ENCODE results near the gene NEURL3. TPM values are rescaled to one million over a fixed set of nuclear protein-coding genes. Genes with fewer than 3 reads are reported as not detected.
A peak's percentile ranks its signal among the peaks of the same experiment; 100 is the strongest.
"Not testable (repeated sequence)": the region's sequence is repeated elsewhere in the genome, so short reads cannot be mapped to it uniquely, and the experiment has no call there.

Gene NEURL3
- total RNA-seq, 2 donors from 2014 or later = 0.14 TPM; not detected in 1

DNA sequence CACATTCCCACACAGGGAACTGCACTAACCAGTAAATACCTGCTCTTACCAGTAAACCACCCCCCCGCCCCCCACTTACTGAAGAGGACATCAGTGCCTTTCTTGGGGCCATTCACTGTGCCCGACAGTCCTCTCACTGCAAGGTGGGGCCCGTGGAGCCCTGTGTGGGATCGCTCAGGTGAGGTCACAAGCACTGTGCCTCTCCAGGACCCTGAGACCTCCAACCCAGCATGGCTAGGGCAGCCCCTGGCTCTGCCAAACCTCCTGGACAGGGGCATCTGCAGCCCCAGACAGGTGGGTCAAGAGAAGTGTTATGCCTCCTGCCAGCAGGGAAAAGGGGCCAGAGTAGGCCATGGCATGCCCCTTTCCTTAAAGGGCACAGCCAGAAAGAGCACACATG, 6.7 kb upstream of the NEURL3 start:
- DNase-seq (ENCODE audit: low spot score) = peak; percentile 77
- intact Hi-C loops (cut with DNase I) = loop anchor here in 1 of 2 donors (5.0 kb wide), 1 partner anchor 1485 kb away; the partner anchor contains the start of gene TMEM131

DNA sequence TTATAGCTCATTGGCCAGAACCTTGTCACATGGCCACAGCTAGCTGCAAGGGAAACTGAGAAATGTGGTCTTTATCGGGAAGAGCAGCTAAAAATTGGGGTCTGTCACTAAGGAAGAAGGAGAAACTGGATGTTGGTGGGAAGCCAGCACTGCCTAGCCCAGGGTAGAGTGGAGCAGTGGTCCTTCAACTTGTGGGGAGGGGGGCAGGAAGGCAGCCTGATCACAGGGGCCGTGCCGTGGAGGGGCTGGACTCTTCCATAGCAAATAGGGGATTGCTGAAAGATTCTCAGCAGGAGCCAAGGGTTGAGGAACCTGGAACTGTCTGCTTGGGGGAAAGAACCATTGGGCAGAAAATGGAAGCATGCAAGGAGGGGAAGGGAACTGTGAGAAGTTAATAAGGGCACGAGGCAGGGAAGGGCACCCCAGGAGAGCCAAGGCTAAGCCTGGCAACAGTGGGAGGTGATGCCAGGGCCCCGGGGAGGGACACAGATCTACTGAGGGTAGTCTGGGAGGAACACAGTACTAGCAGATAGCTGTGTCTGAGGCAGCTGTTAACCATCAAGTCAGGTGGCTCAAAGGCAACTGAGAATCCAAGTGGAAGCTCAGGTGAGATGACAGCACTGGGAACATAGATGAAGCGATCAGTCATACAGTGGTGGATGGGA, 5.9 kb upstream of the NEURL3 start:
- intact Hi-C loops (cut with DNase I) = loop anchor here in 1 of 2 donors (5.0 kb wide), 1 partner anchor 1486 kb away; the partner anchor contains the start of gene TMEM131
- peak; percentile 53 for DNase-seq (ENCODE audit: low spot score)

DNA sequence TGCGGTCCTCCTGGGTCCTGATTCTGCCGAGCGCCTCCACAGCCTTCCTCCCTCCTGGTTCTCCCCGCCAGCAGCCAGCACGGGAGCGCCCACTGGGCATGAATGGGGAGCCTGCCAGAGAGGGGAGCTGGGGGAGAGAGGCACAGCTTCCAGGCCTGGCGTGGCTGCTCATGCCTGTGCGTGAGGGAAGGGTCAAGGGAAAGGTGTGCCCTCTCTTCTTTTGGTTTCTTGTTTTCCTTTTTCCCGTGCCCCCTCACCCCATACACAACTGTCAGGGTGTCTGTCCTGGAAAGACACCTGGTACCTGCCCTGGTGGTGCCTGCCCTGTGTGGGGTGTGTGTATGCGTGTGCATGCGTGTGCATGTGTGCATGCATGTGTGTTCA, 4.7 kb upstream of the NEURL3 start:
- intact Hi-C loops (cut with DNase I) = loop anchor here (5.0 kb wide), 3 partner anchors 103 to 1487 kb away; partner anchors contain the start of genes SNRNP200 (in 1 of the 2) and TMEM131 (in 1 of the 2)
- peak; percentile 58 for DNase-seq (ENCODE audit: low spot score)

DNA sequence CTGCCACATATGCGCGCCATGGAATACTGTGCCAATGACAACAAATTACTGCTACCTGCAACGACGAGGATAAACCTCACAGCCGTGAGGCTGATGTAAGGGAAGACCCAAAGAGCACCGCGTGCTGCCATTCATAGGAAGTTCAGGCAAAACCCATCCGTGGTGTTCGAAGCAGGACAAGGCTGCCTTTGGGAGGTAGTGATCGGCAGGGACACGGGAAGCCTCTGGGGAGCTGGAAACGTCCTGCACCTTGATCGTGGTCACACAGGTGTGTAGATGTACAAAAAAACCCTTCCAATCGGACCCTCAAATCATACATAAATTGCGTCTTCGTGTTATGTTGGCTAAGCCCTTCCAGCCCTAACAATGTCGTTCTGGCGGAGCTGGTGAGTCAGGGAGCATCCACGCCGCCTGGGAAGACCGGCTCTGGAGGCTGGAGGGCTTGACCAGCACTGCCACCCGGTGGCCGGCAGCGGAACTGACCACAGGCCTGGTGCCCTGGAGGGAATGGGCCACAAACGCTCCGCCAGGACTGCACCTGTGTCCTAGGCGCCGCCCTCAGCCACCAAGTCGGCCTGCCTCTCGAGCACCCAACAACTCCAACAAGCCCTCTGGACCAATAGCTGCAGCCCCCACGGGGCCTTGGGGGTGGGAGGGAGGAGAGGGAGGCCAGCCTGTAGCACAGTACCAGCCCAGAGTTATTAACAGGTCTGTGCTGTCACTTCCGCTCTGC, 4.1 kb upstream of the NEURL3 start:
- peak; percentile 97 for DNase-seq (ENCODE audit: low spot score)
- intact Hi-C loops (cut with DNase I) = loop anchor here (5.0 kb wide), 2 partner anchors 102 to 202 kb away; partner anchors contain the start of gene SNRNP200 (in 1 of the 2)

DNA sequence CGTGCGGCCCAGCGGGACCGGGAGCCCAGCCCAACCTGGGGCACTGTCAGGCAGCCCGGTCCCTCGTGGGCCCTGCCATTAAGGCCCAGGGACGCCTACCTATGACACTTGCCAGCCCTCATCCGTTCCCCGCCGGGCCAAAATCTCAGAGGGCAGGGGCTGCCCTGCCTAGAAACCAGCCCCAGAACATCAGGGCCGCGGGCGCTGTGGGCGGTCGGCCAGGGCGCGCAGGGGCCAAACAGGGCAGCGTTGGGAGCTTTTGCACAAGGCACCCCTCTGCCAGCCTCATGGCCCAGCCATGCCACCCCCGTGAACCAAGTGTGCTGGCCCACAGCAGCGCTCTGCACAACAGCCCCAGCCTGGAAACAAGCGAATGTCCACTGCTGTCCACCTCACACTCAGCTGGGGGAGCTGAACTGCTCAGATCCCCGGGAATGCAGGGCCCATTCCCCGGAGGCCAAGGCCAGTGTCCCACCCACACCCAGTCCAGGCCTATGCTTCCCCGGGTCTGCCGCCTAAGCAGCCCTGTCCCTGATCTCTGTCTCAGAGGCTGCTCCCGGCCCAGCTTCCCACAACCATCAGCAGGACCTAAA, 3.5 kb upstream of the NEURL3 start:
- peak; percentile 82 for DNase-seq (ENCODE audit: low spot score)
- intact Hi-C loops (cut with DNase I) = loop anchor here (5.0 kb wide), 2 partner anchors 101 to 201 kb away; partner anchors contain the start of gene SNRNP200 (in 1 of the 2)

DNA sequence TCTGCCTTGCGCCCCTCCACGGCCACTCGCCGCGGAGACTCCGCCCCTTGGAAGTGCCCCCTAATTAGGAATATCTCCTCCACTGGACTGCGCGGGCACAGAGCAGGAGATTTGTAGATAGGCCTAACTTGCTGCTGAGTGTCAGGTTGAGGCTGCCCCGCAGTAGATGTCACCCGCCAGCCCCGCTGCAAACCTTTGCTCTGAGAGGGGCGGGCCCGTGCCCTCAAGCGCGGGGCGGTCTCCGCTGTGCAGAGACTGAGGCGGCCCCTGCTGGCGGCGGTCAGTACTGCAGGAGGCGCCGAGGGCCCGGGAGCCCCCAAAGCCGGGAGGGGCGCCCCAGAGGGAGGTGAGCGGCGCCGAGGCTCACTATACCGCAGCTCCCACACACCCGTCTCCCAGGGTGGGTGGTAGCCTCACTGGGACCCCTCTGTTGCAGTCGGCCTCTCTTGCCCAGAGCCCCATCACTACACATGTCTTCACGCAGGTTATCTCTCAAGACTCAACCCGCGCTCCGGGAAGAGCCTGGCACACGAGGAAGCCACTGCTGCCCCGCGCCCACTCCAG, 2.9 kb upstream of the NEURL3 start:
- peak; percentile 92 for DNase-seq (ENCODE audit: low spot score)
- intact Hi-C loops (cut with DNase I) = loop anchor here (5.0 kb wide), 2 partner anchors 101 to 201 kb away; partner anchors contain the start of gene SNRNP200 (in 1 of the 2)

DNA sequence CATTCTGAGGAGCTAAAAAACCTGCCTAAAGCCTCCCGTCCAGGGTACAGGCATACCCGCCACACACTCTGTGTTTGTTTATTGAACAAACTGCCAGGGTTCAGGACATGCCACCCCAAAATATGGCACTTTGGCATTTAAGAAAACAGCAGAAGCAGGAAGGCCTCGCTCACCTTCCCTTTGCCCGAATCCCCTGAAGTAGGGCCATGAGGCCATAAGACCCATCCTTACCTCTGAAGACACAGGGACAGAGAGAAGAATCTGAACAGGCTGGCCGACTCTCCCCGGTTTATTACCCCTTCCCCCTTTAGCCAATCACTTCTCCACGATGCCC, 1.7 kb upstream of the NEURL3 start:
- DNase-seq (ENCODE audit: low spot score) = no peak
- intact Hi-C loops (cut with DNase I) = loop anchor here (5.0 kb wide), 2 partner anchors 100 to 200 kb away; partner anchors contain the start of gene SNRNP200 (in 1 of the 2)

DNA sequence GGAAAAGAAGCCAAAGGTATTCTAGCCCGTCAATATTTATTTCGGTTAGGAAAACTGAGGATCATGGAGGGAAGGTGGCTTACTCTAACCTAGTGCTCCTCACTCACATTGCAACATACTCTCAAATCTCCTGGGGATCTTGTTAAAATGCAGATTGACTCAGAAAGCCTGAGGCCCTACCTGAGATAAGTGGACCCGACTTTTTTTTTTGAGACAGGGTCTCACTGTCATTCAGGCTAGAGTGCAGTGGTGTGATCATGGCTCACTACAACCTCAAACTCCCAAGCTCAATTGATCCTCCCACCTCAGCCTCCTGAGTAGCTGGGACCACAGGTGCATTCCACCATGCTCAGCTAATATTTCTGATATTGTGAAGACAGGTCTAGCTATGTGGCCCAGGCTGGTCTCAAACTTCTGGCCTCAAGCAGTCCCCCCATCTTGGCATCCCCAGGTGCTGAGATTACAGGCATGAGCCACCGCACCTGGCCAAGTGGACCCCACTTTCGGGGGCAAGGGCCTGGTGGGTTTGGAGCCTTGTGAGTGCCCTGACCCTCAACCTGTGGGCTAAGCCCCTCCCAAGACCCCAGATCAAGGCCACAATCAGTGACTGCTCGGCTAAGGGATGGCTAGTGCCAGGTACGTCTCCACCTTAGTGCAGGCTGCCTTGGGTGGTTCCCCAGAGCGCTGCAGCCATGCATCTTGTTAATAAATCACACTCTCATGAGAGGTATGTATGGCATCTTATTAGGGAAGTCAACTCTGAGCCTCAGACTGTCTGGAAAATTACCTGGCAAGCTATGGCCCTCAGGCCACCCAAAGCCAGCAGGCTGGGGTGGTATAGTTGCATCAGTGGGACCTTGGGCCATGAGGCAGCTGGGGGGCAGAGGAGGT, 1.1 kb upstream of the NEURL3 start:
- intact Hi-C loops (cut with DNase I) = loop anchor here (5.0 kb wide), 2 partner anchors 99 to 199 kb away; partner anchors contain the start of gene SNRNP200 (in 1 of the 2)
- peak; percentile 70 for DNase-seq (ENCODE audit: low spot score)

DNA sequence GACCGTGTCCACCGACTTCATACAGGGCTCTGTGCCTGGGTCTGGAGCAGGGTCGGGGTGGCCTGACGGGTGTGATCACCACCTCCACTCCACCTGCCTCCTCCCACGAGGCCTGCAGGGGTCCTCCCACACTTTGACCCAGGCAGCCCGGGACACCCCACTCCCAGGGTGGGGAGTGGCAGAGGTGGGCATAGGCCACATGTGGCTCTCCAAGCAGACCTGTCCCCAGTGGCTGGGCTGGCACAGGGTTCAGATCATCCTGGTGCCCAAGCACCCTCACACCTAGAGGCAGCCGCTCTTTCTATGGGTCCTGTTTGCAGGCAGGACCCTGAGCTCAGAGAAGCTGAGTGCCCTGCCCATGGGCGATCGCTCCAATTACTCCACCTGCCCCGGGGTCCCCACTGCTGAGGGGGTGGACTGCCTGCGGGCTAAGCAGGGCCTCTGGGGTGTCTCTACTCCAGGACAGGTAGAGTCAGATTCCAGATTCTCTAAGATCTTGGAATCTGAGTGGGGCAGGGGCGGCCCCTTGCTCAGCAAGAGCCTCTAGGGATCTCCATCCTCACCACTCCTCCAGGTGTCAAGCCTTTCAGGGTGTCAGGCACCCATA, 1.4 kb downstream of the NEURL3 start:
- intact Hi-C loops (cut with DNase I) = no loop called here
- DNase-seq (ENCODE audit: low spot score) = no peak

DNA sequence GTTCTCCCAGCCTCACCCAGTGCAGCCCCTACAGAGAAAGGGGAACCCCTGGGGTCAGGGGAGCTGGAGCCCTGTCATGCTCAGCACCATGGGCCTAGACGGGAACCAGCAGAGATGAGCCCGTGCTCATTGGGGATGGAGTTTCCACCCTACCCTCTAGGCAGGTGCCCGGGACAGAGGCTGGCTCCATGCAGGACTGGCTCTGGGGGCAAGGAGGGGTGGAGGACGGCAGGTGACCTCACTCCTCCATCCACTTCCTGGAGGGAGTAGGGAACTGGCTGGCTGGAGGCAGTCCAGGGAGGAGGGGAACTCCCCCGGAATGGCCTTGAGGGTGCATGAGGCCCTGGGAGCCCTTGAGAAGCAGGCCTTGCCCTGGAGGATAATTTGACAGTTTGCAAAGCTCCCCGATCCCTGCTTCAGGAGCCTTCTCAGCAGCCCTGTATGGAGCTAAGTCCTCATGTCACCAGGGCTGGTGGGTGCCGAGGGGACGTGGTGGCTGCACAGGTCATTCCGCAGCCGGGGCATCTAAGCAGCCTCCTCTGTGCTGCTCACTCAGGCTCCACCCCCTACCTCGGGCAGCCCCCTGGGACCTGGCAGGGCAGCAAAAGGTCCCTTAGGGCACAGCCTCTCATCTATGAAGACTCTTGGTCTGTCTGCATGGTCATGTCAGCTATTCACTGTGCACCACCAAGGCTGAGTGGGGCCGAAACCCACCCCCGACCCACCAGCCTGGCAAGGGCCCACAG, 2.1 kb downstream of the NEURL3 start:
- intact Hi-C loops (cut with DNase I) = no loop called here
- DNase-seq (ENCODE audit: low spot score) = peak; percentile 80

DNA sequence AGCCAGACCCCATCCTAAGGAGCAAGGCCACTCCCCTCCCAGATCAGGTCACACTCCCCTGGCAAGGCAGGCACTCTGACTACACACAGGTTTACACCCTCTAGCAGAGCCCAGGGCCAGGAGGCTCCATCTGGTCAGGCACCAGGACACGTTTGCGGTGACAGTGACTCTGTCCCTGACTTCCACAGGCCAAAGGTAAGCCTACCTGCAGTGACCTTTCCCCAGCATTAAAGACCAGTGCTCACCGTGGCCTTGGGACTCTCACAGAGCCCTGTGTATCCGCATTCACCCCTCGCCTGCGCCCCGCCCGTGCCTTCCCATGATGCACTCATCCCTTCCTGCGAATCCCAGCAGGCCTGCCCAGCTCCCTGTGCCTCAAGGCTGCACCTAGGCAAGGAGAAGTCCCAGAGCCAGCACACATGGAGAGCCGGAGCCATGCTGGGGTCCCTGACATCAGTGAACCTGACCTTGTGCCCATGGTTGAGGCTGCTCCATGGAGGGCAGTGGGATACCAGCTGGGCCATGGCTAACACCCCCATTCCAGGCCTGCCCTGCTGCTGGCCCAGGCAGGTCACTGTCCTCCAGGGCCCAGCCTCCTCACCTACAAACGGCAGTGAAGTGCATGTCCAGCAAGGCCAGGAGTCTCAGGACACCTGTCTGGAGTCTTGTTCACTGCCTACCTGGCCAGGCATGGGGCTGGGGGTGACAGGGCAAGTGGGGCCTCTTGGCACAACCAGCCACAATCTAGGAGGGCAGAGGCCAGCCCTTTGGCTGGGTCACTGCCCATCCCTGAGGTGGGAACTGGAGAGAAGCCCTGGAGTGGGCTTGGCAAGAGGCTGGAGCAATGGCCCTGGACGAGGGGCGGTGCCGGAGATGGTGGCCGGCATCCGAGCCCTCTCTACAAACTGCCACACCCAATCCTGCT, 3.0 kb downstream of the NEURL3 start:
- intact Hi-C loops (cut with DNase I) = no loop called here
- peak; percentile 81 for DNase-seq (ENCODE audit: low spot score)

DNA sequence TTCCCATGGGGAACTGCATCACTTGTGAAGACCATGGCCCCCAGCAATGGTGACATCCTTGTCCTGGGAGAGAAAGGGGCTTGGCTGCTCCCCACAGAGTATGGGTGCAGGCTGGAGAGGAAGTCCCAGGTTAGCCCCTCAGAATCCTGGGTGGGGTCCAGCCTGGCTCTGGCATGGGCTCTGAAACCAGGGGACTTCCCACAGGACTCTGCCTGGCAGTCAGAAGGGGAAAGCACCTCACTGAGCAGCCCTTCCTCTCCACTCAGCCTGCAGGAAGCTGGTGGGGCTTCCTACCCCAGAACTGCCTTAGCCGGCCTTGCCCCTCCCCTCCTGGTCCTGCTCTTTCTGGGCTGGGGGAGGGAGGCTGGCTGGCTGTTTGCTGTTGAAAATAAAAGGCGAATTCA, 3.7 kb downstream of the NEURL3 start:
- DNase-seq (ENCODE audit: low spot score) = no peak
- intact Hi-C loops (cut with DNase I) = no loop called here

DNA sequence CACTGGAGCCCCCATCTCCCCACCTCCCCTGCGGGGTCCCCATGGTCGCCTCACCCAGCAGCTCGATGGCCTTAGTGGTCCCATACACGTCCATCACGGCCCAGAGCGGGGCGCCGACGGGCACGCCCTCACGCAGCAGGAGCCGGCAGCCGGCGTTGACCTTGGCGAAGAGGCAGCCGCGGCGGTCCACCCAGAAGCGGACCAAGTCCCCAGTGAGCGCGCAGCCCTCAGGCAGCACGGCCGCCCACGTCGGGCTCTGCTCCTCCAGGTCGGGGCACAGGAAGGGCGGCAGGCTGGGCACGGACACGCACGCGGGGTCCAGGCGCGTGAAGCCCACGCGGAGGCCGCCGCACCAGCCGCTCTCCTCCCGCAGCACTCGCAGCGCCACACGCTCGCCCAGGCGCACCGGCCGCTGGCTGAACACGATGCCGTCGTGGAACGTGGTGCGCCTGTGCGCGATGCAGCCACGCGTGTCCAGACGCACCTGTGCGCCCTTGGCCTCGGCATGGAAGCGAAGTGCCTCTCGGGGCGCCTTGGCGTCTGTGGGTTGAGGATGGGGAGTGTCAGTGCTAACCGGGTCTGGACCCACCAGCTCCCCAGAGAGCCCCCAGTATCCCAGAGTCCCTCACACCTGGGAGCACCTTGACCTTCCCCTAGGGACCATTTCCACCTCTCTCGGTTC, 4.6 kb downstream of the NEURL3 start:
- intact Hi-C loops (cut with DNase I) = no loop called here
- DNase-seq (ENCODE audit: low spot score) = no peak

DNA sequence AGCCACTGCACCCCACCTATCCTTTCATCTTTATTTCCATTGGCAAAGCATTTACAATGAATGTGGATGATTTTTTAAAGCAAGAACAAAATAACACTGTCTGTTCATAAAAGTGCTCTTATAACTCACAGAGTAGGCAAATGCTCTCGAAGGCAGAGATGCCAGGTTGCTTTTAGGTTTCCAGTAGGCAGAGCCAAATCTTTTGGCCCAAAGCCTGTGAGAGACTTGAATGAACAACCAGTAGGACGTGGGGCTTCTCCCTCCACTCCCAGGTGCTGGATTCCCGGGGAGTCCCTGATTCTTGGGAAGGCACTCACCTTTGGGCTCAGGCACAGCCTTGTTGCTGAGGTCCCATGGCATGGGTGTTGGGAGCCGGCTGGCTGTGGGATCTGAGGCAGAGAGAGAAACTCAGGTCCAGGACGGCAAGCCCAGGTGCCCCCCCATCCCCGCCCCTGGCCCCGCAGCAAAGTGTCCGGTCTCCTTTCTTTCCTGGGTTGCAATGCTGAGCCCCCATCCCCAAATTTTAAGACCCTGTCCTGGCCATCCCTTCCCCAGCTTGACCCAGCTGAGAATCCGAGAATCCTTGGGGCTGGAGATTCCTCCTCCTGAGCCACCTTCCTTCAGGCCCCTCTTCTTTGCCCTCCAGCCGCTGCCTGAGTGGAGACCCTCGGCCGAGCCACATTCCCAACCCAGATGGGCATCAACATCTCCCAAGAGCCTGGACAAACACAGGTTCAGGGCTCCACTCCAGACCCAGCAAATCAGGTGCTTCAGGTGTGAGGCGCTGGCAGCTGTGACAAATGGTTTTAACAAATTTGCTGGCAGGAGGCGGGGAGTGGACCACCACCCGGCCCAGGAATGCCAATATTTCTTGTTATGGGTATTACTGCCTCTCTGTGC, 5.8 kb downstream of the NEURL3 start:
- no peak for DNase-seq (ENCODE audit: low spot score)
- intact Hi-C loops (cut with DNase I) = no loop called here

DNA sequence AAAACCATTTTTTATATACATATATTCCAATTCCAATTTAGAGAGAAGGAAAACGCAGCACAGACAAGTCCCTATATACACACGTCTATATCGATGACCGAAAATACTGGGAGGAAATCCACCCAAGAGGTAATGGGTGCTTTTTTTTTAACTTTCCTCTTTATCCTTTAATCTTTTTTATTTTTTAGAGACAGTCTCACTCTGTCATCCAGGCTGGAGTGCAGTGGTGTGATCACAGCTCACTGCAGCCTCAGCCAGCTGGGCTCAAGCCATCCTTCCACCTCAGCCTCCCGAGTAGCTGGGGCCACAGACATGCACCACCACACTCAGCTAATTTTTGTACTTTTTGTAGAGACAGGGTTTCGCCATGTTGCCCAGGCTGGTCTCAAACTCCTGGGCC, 6.5 kb downstream of the NEURL3 start:
- DNase-seq (ENCODE audit: low spot score); intact Hi-C loops (cut with DNase I): not testable (repeated sequence)

All from posterior vena cava (tissue), 2 donors.